ENCODE measurements around the gene OR9A2.

The OR9A2 gene

GRCh38 chr7:143027032-143027431 lies at the start of gene OR9A2:
Gene OR9A2 (minus strand): TSS chr7:143027132. CDS start chr7:143027132, 0 bp downstream.
- no peak for DNase-seq (ENCODE audit: low read depth in 2 of 2, low spot score in 1 of 2)

- no peak for DNase-seq (ENCODE audit: low read depth in 2 of 2, low spot score in 1 of 2)
Observed at GRCh38 chr7:143074141-143074540, 47.2 kb upstream of the OR9A2 start.

- DNase-seq (ENCODE audit: low read depth in 2 of 2, low spot score in 1 of 2): no peak
Observed at GRCh38 chr7:143073556-143073955, 46.6 kb upstream of the OR9A2 start.

GRCh38 chr7:143069912-143070500 lies 43.1 kb upstream of the OR9A2 start:
- DNase-seq (ENCODE audit: low read depth in 2 of 2, low spot score in 1 of 2): no peak

GRCh38 chr7:143068446-143068845 lies 41.5 kb upstream of the OR9A2 start:
- no peak for DNase-seq (ENCODE audit: low read depth in 2 of 2, low spot score in 1 of 2)

- no peak for DNase-seq (ENCODE audit: low read depth in 2 of 2, low spot score in 1 of 2)
Observed at GRCh38 chr7:143063741-143064140, 36.8 kb upstream of the OR9A2 start.

- DNase-seq (ENCODE audit: low read depth in 2 of 2, low spot score in 1 of 2): no peak
Observed at GRCh38 chr7:143055754-143056153, 28.8 kb upstream of the OR9A2 start.

GRCh38 chr7:143054621-143055020 lies 27.7 kb upstream of the OR9A2 start:
- no peak for DNase-seq (ENCODE audit: low read depth in 2 of 2, low spot score in 1 of 2)

- no peak for DNase-seq (ENCODE audit: low read depth in 2 of 2, low spot score in 1 of 2)
Observed at GRCh38 chr7:143052041-143052440, 25.1 kb upstream of the OR9A2 start, which contains the start of gene OR6V1. Gene OR6V1 (plus strand): TSS chr7:143052341. CDS start chr7:143052341, 0 bp downstream.

GRCh38 chr7:143050931-143051330 lies 24.0 kb upstream of the OR9A2 start:
- no peak for DNase-seq (ENCODE audit: low read depth in 2 of 2, low spot score in 1 of 2)

- DNase-seq (ENCODE audit: low read depth in 2 of 2, low spot score in 1 of 2): no peak
Observed at GRCh38 chr7:143049362-143049761, 22.4 kb upstream of the OR9A2 start.

GRCh38 chr7:143048827-143049226 lies 21.9 kb upstream of the OR9A2 start:
- no peak for DNase-seq (ENCODE audit: low read depth in 2 of 2, low spot score in 1 of 2)

GRCh38 chr7:143047326-143047725 lies 20.4 kb upstream of the OR9A2 start:
- no peak for DNase-seq (ENCODE audit: low read depth in 2 of 2, low spot score in 1 of 2)

- DNase-seq (ENCODE audit: low read depth in 2 of 2, low spot score in 1 of 2): no peak
Observed at GRCh38 chr7:143046426-143046851, 19.5 kb upstream of the OR9A2 start.

- DNase-seq (ENCODE audit: low read depth in 2 of 2, low spot score in 1 of 2): no peak
Observed at GRCh38 chr7:143043391-143043790, 16.5 kb upstream of the OR9A2 start.

GRCh38 chr7:143042790-143043271 lies 15.9 kb upstream of the OR9A2 start:
- no peak for DNase-seq (ENCODE audit: low read depth in 2 of 2, low spot score in 1 of 2)

GRCh38 chr7:143042159-143042789 lies 15.3 kb upstream of the OR9A2 start:
- no peak for DNase-seq (ENCODE audit: low read depth in 2 of 2, low spot score in 1 of 2)

GRCh38 chr7:143041346-143041745 lies 14.4 kb upstream of the OR9A2 start:
- no peak for DNase-seq (ENCODE audit: low read depth in 2 of 2, low spot score in 1 of 2)

GRCh38 chr7:143040209-143040715 lies 13.3 kb upstream of the OR9A2 start:
- no peak for DNase-seq (ENCODE audit: low read depth in 2 of 2, low spot score in 1 of 2)

GRCh38 chr7:143038635-143039034 lies 11.7 kb upstream of the OR9A2 start:
- no peak for DNase-seq (ENCODE audit: low read depth in 2 of 2, low spot score in 1 of 2)

- DNase-seq (ENCODE audit: low read depth in 2 of 2, low spot score in 1 of 2): no peak
Observed at GRCh38 chr7:143027683-143028082, 751 bp upstream of the OR9A2 start.

- DNase-seq (ENCODE audit: low read depth in 2 of 2, low spot score in 1 of 2): no peak
Observed at GRCh38 chr7:143025371-143025770, 1.6 kb downstream of the OR9A2 start.

GRCh38 chr7:143023047-143023446 lies 3.9 kb downstream of the OR9A2 start:
- no peak for DNase-seq (ENCODE audit: low read depth in 2 of 2, low spot score in 1 of 2)
